HG02981 (cell line): ENCODE results near the gene PPP1CC.

Experiments
- ATAC-seq: cut with Tn5 transposase; IDR thresholded peaks from one replicate; pipeline ENCODE4 v1.9.1; 2021; ENCODE audit warnings: mild to moderate bottlenecking, moderate library complexity; ENCODE audit not compliant: unreplicated experiment

Gene PPP1CC

DNA sequence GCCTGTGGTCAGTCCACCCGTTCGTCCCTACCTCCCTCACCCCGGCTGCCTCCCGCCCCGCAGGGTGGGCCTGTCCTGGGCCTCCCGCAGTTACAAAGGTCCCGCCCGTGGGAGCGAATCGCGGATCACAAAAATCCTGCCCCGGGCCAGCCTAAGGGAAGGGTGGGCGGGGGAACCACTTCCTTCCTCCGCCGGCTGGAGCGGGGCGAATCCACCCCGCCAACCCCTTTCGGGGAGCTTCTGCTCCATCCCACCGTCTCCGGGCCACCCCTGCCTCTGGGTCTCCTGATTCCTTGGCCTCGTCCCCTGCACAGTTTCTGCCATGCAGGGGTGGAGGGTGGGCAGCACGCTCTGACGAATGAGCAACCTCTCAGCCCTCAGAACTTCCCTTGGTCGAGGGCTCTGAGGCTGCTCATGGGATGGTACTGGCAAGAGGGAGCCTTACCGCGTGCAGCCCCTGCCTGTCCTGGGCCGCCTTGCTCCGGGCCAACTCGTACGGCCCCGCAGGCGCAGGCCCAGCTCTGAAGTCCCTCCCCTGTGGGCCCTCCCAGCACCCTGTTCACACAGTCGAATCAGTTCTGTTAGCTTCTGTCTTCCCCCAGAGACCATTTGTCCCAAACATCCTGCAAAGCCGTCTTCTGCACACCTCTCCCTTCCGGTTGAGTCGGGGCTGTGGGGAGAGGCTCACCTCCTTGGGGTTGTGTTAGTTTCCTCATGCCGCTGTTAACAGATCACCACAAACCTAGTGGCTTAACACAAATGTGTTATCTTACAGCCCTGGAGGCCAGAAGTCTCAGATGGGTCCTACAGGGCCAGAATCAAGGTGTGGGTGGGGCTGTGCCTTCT, 53.2 kb downstream of the PPP1CC start:
- ATAC-seq = peak; percentile 51

- ATAC-seq = peak; percentile 18
Observed at GRCh38 chr12:110688446-110689280, 54.0 kb downstream of the PPP1CC start, which contains the start of gene HVCN1. HVCN1 (minus strand) TSS chr12:110689115; CDS start chr12:110683245, 5,870 bp downstream.

GRCh38 chr12:110687396-110688169, 55.1 kb downstream of the PPP1CC start:
- ATAC-seq = no peak

DNA sequence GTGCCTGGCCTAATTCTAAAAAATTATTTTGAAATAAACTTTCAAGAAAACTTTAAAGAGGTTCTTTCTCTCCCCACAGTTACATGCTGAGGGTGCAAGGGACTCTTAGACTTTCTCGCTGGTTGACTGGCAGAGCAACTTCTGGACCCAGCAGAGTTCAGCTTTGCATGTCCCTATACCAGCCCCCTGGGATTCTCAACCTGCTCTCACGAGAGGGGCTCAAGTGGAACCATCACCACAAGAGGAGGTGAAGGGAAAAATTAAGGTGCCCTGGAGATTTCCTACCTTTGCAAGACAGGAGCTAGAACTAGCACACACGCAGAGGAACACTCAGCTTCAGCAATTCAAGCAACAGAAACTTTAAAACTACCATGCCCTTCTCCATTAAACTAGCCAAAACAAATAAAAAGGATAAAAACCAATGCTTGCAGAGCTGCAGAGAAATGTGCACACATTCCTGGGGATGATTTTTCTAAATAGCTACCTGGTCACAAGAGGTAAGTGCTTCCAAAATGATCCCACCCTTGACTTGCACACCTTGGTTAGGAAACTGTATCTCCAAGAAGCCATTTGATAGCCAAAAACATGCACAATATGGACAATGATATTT, 56.3 kb downstream of the PPP1CC start:
- no peak for ATAC-seq

DNA sequence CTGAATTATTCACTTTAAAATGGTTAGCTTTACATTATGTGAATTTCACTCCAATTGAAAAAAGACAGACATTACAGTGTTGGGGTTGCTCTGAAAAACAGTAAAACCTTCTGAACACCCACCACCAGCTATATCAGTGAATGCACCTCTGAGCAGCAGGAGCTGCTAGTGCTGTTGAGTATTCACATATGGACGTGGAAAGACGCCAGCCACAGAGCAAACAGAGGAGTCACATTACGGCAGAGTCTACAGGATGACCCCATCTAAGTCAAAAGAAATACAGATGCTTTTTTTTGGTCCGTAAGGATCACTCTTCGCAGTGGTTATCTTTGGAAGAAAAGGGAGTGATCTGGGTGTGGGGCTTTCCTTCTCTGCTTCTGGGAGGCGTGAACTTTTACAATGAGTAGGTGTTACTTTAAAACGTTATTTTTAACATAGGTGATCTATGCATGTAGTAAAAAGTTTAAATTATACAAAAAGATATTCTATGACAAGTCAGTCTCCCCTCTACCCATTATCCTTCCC, 58.3 kb downstream of the PPP1CC start:
- ATAC-seq = no peak

- no peak for ATAC-seq
Observed at GRCh38 chr12:110683888-110684287, 58.8 kb downstream of the PPP1CC start.

DNA sequence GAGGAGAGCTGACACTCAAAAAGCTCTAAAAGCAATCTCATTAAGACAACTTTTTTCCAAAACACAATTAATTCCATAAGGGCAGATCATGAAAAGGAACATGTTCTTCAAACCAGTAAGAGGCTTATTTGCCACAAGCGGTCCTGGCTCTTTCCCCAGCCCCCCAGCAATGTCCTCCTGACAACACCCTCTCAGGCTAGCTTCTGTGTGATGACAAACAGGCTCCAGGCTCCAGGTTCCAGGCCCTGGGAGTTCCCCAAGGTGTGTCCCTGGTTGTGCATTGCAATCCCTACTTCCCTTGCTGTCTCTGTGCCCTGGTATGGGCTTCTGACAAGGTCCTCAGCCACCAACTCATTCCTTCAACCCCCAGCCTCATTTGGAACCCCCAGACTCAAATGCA, 62.7 kb downstream of the PPP1CC start:
- ATAC-seq = no peak

- no peak for ATAC-seq
Observed at GRCh38 chr12:110679201-110679600, 63.5 kb downstream of the PPP1CC start.

GRCh38 chr12:110677982-110678381, 64.7 kb downstream of the PPP1CC start:
- ATAC-seq = no peak

GRCh38 chr12:110677206-110677911, 65.3 kb downstream of the PPP1CC start:
- peak; percentile 75 for ATAC-seq

DNA sequence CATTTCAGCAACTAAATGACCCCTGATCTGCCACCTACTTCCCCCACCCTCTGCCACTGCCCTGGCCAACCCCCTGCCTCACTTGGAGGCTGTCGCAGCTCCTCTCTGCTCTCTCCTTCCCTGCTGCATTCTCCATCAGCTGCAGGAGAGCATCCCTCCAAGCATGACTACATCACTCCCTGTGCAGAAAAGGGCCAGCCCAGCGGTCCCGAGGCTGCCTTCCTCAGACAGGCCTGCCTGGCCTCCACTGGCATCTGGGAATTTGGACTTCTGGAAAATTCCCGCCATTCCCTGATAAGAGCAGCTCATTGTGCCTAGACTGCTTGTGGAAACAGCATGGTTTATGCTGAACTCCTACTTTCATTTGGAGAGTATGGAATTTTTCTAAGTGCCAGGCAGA, 66.5 kb downstream of the PPP1CC start:
- no peak for ATAC-seq

DNA sequence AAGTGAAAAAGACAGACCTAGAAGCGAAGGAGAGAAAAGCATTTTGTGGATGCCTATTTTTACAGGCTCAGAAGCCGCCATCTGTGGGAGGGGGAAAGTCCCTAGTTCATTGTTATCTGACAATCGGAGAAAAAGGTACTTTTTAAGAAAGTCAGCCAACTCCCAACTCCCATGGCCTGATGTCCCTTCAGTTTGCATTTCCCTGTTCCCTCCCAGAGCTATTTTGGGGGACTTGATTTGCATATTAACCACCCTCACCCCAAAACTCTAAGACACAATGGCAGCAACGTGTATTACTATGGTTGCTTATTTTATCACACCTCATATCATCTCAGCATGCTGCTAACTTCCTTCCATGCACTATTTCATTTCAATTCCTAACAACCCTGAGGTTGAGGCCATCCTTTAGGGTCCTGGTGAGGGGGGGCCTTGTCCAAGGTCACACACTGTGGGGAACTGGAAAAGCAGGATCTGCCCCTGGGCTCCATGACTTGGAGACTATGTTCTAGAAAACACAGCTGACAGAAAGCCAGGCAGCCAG, 72.5 kb downstream of the PPP1CC start:
- ATAC-seq = no peak
